GM12873 (cell line): ENCODE results near the gene TRIML1.

ENCODE experiments used
- CTCF ChIP-seq: IDR thresholded peaks from 2 replicates; pipeline ENCODE4 v1.5.1; 2012; ENCODE audit warnings: low read depth, mild to moderate bottlenecking, moderate library complexity, low read length, control low read depth; ENCODE audit not compliant: insufficient read depth; ENCODE audit errors: missing control alignments

Gene TRIML1

GRCh38 chr4:188158336-188158735 is 19.1 kb downstream of the TRIML1 start:
- TF ChIP-seq CTCF = no peak

- TF ChIP-seq CTCF = no peak
These were observed 21.2 kb downstream of the TRIML1 start for GRCh38 chr4:188160406-188160805.

GRCh38 chr4:188161167-188161566 is 21.9 kb downstream of the TRIML1 start:
- no peak for TF ChIP-seq CTCF

- no peak for TF ChIP-seq CTCF
These were observed 23.5 kb downstream of the TRIML1 start for GRCh38 chr4:188162698-188163097.

GRCh38 chr4:188168726-188169373 is 29.6 kb downstream of the TRIML1 start:
- no peak for TF ChIP-seq CTCF

- TF ChIP-seq CTCF = no peak
These were observed 32.3 kb downstream of the TRIML1 start for GRCh38 chr4:188171551-188171950.

- TF ChIP-seq CTCF = no peak
These were observed 36.0 kb downstream of the TRIML1 start for GRCh38 chr4:188175288-188175687.
